GM12873 (cell line): Measurements from ENCODE around the gene SPOP.

ENCODE experiments used
- CTCF ChIP-seq: IDR thresholded peaks from 2 replicates; pipeline ENCODE4 v1.5.1; 2012; ENCODE audit warnings: low read depth, mild to moderate bottlenecking, moderate library complexity, low read length, control low read depth; ENCODE audit not compliant: insufficient read depth; ENCODE audit errors: missing control alignments

Gene SPOP

GRCh38 chr17:49577650-49577934, 100.3 kb downstream of the SPOP start:
- TF ChIP-seq CTCF = no peak

GRCh38 chr17:49576917-49577649, 100.8 kb downstream of the SPOP start:
- no peak for TF ChIP-seq CTCF

- no peak for TF ChIP-seq CTCF
These were observed 101.6 kb downstream of the SPOP start for GRCh38 chr17:49576088-49576916.

- peak; percentile 47 for TF ChIP-seq CTCF
These were observed 102.2 kb downstream of the SPOP start, which contains the start of gene NXPH3 for GRCh38 chr17:49575679-49576087. NXPH3 (plus strand) TSS chr17:49575871; CDS start chr17:49576220, 349 bp downstream.

GRCh38 chr17:49574945-49575678, 102.8 kb downstream of the SPOP start:
- no peak for TF ChIP-seq CTCF

GRCh38 chr17:49574323-49574781, 103.5 kb downstream of the SPOP start:
- no peak for TF ChIP-seq CTCF
